Retina (tissue), 1 donor: ENCODE results near the gene OSTC.

Experiments
- DNase-seq: peaks from one replicate; pipeline ENCODE4 v3.0.0-alpha.2; 2016

Gene OSTC

DNA sequence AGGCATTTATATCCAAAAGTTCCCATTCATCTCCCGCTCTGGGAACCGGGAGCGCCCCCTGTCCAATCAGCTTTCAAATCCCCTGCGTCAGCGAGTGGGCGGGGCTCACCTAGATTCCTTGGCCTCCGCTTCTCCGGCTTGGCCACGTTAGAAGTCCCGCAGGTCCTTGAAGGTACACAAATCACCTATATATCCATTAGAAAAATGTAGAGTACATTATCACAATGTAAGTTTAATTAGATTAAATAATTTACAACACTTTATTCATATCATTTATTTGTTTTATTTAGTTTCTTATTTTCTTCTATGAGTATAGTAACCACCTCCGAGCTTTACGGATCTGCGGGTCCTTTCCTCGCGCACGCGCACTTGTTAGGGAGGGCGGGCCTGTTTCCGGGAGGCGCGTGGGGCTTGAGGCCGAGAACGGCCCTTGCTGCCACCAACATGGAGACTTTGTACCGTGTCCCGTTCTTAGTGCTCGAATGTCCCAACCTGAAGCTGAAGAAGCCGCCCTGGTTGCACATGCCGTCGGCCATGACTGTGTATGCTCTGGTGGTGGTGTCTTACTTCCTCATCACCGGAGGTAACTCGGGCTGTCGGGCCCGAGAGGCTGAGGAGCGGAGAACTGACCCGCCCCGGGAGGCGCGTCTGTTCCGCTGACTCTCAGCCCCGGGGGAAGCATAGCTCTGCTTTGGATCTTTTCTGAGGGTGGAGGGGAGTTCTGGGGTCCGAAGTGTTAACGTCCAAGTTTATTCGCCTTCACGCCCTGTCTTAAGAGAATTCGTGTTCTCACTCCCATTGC is at the start of gene OSTC:
Gene OSTC (plus strand): TSS at position 388 of the 802 bp plus-strand sequence. CDS start 57 bp downstream, at position 445.
- DNase-seq, result peak; percentile 97

DNA sequence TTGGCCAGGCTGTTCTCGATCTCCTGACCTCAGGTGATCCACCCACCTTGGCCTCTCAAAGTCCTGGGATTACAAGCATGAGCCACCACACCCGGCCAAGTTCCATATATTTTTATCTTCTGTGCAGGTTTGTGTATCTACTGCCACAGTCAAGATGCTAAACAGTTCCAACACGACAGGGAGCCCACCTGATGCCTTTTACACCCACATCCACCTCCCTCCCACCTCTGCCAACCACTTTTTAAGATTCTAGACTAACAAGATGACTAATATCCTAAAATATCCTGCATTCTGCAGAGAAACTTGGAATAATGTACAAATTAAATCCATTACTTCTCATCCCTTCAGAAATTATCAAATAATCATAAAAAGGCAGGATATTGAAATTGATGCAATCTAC is 49.3 kb upstream of the OSTC start:
- DNase-seq, result no peak

DNA sequence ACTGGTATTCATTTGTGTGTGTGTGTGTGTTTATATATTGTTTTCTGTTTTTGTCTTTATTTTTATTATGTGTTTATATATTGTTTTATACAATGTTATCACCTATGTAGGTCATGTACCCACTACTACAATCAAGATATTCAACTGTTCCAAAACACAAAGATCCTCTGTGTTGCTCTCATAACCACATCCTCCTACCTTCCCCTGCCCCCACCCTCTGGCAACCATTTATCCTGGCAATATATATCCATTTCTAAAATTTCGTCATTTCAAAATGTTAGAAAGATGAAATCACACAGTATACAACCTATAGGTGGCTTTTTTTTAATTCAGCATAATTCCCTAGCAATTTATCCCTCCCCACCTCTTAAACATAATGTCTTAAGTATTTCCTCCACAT is 48.9 kb upstream of the OSTC start:
- no peak for DNase-seq

DNA sequence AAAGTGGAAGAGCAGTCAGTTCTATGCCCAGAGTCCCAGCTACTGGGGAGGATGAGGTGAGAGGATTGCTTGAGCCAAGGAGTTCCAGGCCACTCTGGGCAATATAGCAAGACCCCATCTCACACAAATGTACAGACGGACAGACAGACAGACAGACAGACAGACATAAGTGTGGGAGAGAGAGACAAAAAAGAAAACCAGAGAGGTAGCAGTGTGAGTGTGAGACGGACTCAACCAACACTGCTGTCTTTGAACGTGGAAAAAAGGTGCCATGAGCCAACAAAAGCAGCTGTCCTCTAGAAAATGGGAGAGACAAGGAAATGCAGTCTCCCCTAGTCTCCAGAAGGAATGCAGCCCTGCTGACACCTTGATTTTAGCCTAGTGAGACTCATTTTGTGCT is 48.2 kb upstream of the OSTC start:
- no peak for DNase-seq

DNA sequence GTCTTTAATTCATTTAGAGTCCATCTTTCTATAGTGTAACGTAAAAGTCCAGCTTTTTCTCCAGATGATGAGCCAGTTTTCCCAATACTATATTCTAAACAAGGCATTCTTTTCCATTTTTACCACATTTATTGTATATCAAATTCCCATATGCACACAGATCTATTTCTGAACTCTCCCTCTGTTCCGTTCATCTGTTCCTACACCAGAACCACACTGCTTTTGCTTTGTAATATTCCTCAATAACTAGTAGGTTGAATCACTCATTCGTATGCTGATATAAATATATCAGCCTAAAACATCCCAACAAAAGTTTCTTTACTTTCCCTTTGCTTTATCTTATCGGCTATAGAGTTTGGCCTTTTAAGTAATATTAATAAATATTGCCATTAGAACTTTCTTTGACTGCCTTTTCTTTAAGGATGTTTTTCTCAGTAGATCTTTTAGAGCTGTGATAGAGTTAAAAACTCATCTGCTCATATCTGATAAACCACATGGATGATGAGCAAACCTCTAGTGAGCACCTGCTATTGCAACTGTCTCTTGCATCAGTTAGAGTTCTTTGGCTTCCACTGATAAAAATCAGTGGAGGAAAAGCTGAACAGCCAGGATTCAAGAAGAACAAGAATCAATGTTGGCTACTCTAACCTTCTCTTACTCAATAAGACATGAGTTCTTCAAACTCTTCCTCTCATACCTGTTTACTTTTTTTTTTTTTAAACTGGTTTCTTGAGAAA is 43.2 kb upstream of the OSTC start:
- no peak for DNase-seq

DNA sequence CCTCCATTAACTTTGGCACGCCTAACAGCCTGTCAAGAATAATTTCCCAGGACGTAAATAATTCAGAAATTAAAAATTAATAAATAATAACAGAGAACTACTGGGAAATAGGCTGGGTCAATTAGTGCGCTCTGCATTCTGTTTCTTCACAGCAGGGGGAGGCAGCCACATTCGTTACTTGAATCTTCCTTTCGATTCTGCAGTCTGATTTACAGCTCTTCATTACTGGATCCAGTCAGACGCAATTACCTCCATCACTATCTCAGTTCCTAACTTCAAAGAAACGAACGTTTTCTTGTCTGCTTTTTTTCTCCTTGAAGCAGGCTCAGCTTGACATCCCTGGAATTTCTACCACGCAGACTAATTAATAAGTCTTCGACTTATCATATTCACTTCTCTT is 39.0 kb upstream of the OSTC start:
- peak; percentile 68 for DNase-seq

DNA sequence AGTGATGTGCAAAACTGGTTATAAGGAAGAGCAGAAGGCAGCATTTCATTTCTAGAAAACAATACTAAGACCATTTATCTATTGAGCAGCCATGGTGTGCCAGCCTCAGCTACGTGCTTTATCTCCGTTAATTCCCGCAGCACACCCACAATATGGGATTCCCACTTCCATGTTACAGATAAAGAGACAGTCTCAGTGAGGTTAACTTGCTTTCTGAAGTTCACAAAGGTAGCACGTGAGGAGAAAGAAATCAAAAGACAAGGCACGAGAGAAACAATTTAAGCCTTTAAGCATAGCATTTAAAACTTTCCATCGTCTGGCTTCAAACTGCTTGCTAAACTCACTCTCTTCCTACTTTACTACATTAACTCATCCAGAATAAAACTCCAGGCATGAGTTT is 38.0 kb upstream of the OSTC start:
- DNase-seq, result peak; percentile 21

DNA sequence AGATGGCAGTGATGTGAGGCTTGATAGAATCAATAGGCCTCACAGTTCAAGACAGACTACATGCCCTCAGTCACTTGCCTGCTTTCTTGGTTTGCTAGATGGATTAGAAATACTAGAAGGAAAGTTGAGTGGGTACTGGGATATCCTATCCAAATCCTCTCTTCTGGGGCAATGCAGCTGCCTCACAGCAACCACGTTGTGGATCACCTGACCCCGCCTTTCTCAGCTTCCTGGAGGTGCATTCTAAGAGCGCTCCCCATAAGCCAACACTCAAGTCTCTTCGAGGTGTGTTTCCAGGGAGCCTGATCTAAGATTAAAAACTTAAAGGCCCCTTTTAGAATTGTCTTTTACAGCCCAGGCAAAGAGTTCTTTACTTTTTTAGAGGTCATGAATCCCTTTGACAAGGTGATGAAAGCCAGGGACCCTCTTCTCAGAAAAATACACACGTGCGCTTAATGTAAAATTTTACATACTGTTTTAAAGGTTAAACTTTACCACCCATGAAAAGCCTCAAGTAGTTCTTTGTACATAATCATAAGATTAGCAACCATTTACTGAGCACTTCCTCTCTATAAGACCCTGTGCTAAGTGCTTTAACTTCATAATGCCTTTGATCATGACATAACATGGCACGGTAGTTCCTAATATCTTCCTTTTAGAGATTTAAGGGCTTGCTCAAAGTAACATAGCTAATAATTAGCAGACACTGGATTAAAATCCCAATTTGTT is 30.9 kb upstream of the OSTC start:
- DNase-seq, result peak; percentile 5

DNA sequence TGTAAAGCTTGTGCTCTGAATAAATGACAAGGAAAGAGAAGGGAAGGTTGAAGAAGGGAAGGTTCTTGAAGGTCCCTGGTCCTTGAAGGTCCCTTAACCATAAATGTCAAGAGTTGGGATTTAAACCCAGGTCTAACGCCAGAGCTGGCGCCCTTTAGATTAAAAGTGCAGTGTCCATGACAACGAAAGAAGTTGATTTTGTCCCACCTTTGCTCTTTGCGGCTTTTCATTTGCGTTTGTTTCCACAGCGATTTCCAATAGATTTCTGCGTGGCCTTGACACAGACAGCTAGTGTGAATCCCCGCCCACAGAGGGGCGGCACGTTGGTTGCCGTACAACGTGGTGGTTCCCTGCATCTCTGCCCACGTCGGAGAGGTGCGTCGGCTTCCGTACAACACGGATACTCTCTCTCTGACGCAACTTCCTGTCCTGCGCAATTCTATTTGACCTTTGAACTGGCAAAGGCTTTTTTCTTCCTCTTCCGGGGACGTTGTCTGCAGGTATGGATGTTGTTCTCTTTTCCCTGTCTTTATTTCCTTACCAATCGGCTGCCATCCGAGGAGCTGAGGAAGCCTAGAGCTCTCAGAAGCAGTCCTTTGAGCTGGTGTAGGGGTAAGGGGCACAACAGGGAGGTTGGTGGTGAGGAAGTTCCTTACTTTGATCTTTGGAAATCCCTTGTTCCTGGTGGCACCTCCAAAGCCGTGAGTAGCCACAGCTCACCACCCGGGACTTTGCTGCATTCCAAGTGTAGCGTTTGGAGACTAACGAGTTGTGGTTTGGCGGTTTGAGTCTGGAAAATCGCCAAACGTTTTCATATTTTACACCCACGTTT is 30.1 kb upstream of the OSTC start, which contains the start of gene RPL34:
Gene RPL34 (plus strand): TSS at position 476 of the 832 bp plus-strand sequence. CDS start 1,384 bp downstream, outside the sequence.
- peak; percentile 96 for DNase-seq

DNA sequence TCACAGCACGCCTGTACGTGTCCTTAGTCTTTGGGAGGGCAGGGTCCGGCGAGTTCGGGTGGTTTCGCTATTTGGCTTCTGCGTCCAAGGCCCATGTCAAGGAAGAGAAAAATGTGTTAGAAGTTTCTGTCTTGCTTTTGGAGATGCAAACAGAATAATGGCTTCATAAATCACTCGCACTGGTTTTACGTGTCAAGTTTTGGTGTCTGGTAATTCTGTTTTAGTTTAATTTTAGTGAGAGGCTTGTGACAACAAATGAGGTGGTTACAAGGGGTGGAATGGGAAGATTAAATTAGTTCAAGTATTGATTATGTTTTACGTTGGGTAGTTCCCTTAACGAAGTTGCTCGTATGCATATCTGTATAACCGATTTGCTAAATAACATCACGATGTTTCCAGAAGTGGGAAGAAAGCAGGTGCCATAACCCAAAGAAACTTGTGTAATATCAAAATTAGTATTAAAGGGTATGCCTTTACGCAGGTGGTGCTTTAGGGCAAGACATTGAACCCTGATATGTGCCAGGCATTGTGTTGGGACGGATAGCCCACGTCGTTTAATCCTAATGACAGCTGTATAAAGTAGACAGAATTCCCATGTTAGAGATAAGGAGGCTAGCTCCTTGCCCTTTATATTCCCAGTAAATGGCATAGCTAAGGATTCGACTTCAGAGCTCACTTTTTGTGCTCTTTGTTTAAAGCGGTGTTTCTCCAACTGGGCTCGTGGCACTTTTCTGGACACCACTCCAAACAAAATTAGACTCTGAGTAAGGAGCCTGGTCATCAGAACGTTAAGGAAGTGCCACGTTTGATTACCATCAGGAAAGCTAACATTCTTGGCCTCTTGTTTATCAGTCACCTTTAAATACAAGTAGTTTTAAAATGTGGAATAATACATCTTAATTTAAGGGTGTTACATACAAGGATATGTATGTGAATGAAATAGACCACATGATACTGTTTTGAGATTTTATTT is 29.2 kb upstream of the OSTC start:
- DNase-seq, result no peak

DNA sequence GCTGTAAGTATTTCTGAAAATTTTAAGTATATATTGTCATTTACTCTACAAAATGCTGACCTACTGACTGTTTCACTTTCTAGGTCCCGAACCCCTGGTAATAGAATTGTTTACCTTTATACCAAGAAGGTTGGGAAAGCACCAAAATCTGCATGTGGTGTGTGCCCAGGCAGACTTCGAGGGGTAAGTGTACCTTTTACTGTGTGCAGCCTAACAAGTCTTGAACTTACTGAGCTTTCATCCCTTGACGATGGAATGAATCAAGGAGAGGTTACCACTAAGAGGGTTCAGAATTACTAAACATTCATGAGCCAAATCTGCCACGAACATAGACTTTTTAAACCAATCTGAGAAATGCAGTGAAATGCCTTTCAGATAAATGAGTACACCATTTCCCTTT is 28.4 kb upstream of the OSTC start:
- DNase-seq, result no peak

DNA sequence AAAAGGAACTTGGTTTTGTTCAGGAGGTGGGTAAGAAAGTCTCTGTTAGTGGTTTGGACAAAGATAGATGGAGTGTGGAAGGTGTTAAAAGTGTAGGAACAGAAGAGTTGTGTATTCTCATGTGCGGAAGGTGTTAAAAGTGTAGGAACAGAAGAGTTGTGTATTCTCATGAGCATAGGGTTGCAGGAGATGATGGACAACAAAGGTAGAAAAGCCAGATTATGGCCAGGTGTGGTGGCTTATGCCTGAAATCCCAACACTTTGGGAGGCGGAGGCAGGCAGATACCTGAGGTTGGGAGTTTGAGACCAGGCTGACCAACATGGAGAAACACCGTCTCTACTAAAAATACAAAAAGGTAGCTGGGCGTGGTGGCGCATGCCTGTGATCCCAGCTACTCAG is 27.6 kb upstream of the OSTC start:
- no peak for DNase-seq

DNA sequence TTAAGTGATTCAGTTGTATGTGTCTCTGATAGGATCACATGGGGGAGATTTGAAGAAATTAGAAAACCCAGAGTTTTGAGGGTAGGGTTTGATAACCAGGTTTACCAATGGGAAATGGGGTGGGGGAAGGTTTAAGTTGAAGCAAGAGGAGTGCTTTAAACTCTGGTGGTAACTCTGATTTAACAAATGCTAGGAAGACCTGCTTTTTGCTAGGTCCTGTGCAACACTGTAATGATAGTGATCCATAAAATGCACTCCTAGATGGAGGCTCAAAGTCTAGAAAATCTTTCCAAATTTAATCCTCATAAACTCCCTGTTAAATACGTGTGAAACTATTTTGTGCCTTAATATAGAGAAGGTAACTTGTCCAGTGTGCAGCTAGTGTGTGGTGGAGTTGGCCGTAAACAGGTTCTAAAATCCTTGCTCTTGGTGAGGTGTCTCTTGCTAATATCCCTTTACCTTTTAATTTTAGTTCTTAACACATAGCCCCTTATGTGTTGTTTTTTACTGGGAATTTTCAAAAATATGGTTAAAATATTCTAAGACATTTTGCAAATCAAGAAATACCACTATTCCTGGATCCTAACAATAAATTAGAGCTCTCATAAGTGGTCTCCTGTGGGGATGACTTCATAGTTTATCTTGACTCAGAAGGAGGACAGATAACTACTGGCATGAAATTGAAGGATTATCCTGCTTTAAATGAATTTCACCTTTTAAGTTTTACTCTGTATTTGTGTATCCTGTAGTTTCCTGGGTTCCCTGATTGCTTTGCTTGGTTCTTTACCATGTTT is 25.9 kb upstream of the OSTC start:
- DNase-seq, result no peak

DNA sequence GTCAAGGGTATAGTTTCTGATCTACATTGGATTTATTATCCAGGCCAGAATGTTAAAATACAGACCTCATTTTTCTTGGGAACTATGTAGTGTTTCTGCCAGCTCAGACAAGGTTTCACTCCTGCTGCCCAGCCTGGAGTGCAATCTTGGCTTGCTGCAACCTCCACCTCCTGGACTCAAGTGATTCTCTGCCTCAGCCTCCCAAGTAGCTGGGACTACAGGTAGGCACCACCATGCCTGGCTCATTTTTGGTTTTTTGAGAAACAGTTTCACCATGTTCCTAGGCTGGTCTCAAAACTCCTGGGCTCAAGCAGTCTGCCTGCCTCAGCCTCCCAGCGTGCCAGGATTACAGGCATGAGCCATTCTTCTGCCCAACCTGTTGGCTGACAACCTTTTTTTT is 24.3 kb upstream of the OSTC start:
- no peak for DNase-seq

DNA sequence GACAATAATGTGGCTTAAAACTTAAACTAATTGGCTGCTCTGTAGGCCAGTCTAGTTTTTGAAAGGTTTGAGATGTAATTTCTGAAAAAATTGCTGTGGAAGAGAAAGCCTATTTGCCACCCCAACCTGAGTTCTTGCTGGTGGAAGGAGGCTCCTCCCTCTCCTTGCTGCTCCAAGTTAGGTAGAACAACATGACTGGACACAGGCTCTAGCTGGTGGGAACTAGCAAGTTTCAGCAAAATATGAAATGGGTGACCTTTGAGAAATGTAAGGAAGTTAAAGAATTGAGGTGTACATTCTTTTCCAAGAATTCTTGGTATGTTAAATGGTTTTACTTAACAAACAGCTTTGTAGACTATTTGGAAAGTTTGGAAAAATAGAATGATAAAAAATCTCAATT is 22.0 kb upstream of the OSTC start:
- DNase-seq, result no peak

DNA sequence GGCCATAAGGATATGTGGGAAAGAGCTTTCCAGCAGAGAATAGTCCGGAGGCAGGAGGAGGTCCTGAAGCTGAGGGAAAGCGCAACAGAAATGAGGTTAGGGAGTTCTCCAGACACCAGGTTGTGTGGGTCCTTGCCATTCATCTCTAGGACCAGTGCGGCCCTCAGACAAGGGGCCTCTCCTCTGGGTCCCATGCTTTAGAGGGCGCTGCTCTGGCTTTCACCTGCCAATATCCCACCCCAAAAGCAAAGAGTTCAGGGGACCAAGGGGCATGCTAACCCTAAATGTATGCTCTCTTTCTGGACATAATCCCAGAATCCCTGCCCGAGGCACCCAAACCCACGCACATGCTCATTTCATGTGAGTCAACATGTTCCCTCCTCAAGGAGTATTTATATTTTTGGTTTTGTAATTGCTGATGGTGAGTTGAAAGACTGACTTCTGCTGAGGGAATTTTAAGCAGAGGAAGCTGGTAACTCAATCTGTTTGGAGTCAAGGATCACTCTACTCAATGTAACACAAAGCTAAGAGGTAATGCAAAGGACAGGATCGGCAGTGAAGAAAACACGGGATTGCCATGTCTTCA is 15.2 kb upstream of the OSTC start:
- no peak for DNase-seq

DNA sequence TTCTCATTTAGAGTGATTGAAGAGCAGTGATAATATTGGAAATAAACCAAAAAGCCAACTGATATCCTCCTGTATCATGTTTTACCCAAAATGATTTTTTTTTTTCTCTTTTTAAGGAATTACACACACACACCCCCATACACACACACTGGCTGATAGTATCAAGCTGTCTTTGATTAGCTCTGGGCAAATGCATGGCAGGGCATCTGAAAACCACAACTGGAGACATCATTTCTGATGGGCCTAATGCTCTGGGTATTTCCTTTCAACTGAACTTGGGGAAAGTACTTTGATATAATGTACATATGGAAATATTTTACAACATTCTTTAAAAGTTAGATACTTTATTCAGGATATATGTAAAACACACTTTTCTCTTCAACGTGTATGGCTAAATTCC is 14.2 kb upstream of the OSTC start:
- no peak for DNase-seq

DNA sequence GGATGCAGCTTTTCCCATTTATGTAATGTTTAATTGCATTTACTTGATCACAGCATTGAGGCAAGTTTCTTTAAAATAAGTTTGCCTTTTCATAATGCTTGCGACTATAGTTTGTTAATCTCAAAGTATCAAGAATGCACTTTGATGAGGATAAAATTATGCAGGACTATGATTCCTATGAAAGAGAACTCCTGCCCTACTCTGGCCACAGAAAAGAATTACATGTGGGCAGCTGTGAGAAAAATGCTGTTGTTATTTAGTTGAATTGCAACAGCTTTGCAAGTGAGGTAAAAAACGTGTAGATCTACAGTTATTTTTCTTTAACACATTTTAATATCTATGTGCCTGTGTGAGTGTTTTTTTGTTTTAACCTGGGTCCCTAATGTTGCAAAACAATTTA is 12.5 kb upstream of the OSTC start:
- DNase-seq, result no peak

DNA sequence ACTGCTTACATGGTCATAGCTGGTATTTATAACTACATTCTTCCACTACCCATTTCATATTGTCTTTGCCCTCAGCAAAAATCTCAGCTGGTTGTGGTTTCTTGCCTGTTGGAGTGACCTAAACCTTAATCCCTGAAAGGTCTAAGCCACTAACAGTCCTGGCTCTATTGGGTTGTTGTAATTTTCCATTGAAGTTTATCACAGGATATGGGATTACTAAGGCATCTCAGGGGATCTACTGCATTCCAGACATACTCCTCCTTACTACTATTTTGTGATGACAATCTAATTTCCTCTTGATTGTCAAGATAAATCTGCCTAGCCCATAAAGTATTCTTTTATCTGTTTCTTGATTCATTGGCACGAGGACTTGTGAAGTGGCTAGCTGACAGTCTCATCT is 6.2 kb upstream of the OSTC start:
- DNase-seq, result no peak

DNA sequence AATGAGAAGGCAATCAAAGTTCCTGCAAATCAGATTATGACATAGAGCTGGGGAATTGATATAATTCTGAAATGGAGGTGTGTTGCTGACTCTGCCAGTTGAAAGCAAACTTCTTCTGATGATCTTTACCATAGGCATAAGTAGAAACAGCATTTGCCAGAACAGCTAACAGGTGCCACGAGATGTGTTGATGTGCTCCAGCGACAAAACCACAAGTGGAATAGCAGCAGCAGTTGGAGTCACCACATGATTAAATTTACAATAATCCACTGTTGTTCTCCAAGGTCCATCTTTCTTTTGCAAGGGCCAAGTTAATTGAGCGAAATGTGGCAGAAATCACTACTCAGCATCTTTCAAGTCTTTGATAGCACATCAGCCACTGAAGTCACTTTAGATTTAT is 3.7 kb upstream of the OSTC start:
- DNase-seq, result no peak
